GM12878 (cell line): Measurements from ENCODE around the gene FGD3. TPM values are rescaled to one million over a fixed set of nuclear protein-coding genes. Genes with fewer than 3 reads are reported as not detected.

Experiments
- ATAC-seq: fragments of 200-7000 bp; cut with Tn5 transposase; 3 replicates; pipeline ENCODE4 v1.9.1; 2020; ENCODE audit warnings: mild to moderate bottlenecking, moderate library complexity
- BruUV-seq: library from RNA; stranded (reverse); fragments of 400-500 nt; replicated peaks from 2 replicates; lab custom pipeline; 2021; lab: Mats Ljungman, UMichigan
- CTCF ChIA-PET: fragments of 300-600 bp; sonication (Branson Sonifier 250); formaldehyde crosslinking; extraction: SDS; loops from one replicate; lab custom pipeline; 2021; ENCODE audit warnings: inconsistent platforms; lab: Yijun Ruan, JAX
- POLR2A ChIA-PET: fragments of 350-600 bp; formaldehyde crosslinking; extraction: SDS; loops from one replicate; lab custom pipeline; 2021; ENCODE audit warnings: inconsistent platforms; lab: Charles Lee
- RAD21 ChIA-PET: fragments of 300-600 bp; sonication (Branson Sonifier 250); formaldehyde crosslinking; loops from one replicate; lab custom pipeline; 2023; ENCODE audit warnings: antibody characterized with exemption; ENCODE audit not compliant: unreplicated experiment; lab: Charles Lee
- SMC1A ChIA-PET: fragments of 300-600 bp; sonication (Branson Sonifier 250); formaldehyde crosslinking; loops from one replicate; lab custom pipeline; 2023; ENCODE audit not compliant: unreplicated experiment, uncharacterized antibody; lab: Charles Lee
- DNase-seq: peaks from one replicate; pipeline ENCODE4 v3.0.0-alpha.2; 2011; ENCODE audit warnings: low read depth, low spot score
- FAIRE-seq: peaks from 3 replicates; lab custom pipeline; 2011; peaks lifted over from hg19 to GRCh38; lab: Jason Lieb, UNC
- H2AFZ ChIP-seq: 2 replicates; pipeline ENCODE4 v1.6.0; 2011; ENCODE audit warnings: low read depth, low read length, control low read depth; ENCODE audit not compliant: control insufficient read depth
- H3K27ac ChIP-seq: 2 replicates; pipeline ENCODE4 v1.5.1; 2011; ENCODE audit warnings: control low read depth; ENCODE audit not compliant: control insufficient read depth, insufficient read depth
- H3K27me3 ChIP-seq, 2 experiments: replicated peaks in 1 of 2; 2 replicates each; pipeline versions ENCODE4 v1.6.0 to v1.6.1; 2011; ENCODE audit warnings: low read length in 1 of 2; ENCODE audit not compliant: control insufficient read depth in 2 of 2, insufficient read depth in 2 of 2
- H3K36me3 ChIP-seq, 2 experiments: 2 replicates each; pipeline ENCODE4 v1.5.1; 2011; ENCODE audit warnings: low read length in 1 of 2; ENCODE audit not compliant: control insufficient read depth in 2 of 2, insufficient read depth in 2 of 2
- H3K4me1 ChIP-seq: 2 replicates; pipeline ENCODE4 v1.6.1; 2011; ENCODE audit warnings: mild to moderate bottlenecking, low read length, moderate library complexity, mixed read lengths; ENCODE audit not compliant: control insufficient read depth, insufficient read depth
- H3K4me2 ChIP-seq: 2 replicates; pipeline ENCODE4 v1.6.0; 2011; ENCODE audit warnings: control low read depth; ENCODE audit not compliant: control insufficient read depth, insufficient read depth
- H3K4me3 ChIP-seq: fragments of 200-600 bp; sonication (generic); 2 replicates; pipeline ENCODE4 v1.5.1; 2016
- H3K79me2 ChIP-seq: 2 replicates; pipeline ENCODE4 v1.6.0; 2011; ENCODE audit warnings: low read length; ENCODE audit not compliant: control insufficient read depth, insufficient read depth
- H3K9ac ChIP-seq: 2 replicates; pipeline ENCODE4 v1.8.0; 2011; ENCODE audit warnings: low read length, control low read depth, mixed read lengths; ENCODE audit not compliant: control insufficient read depth, insufficient read depth
- H3K9me3 ChIP-seq: replicated peaks from 3 replicates; pipeline ENCODE4 v1.5.1; 2011; ENCODE audit warnings: mild to moderate bottlenecking, low read length; ENCODE audit not compliant: control insufficient read depth, insufficient read depth
- H4K20me1 ChIP-seq: 2 replicates; pipeline ENCODE4 v1.6.0; 2011; ENCODE audit not compliant: control insufficient read depth, insufficient read depth
- ATF7 ChIP-seq: fragments of 450-650 bp; IDR thresholded peaks from 2 replicates; pipeline ENCODE4 v1.6.1; 2016; ENCODE audit warnings: low read depth, mild to moderate bottlenecking
- EZH2 ChIP-seq: IDR thresholded peaks from 2 replicates; pipeline ENCODE4 v1.6.1; 2012; ENCODE audit warnings: low read depth, mild to moderate bottlenecking, control low read depth, inconsistent platforms, low read length, borderline replicate concordance; ENCODE audit not compliant: control insufficient read depth
- FOS ChIP-seq: IDR thresholded peaks from 3 replicates; pipeline ENCODE4 v1.6.1; 2011; ENCODE audit warnings: borderline replicate concordance; ENCODE audit not compliant: insufficient read length; ENCODE audit errors: extremely low read depth
- FOXM1 ChIP-seq: IDR thresholded peaks from 2 replicates; pipeline ENCODE4 v1.6.1; 2012; ENCODE audit warnings: low read depth, mild to moderate bottlenecking, inconsistent platforms, low read length, moderate library complexity
- GATAD2B ChIP-seq: fragments of 450-650 bp; conservative IDR thresholded peaks from 2 replicates; pipeline ENCODE4 v1.6.1; 2017; ENCODE audit warnings: low read depth, mild to moderate bottlenecking, moderate library complexity
- LARP7 ChIP-seq: fragments of 450-650 bp; IDR thresholded peaks from 2 replicates; pipeline ENCODE4 v1.6.1; 2017; ENCODE audit warnings: mild to moderate bottlenecking
- NBN ChIP-seq: fragments of 450-650 bp; IDR thresholded peaks from 2 replicates; pipeline ENCODE4 v1.6.1; 2016
- PML ChIP-seq: IDR thresholded peaks from 2 replicates; pipeline ENCODE4 v1.6.1; 2012; ENCODE audit warnings: low read length, inconsistent platforms
- TAF1 ChIP-seq: IDR thresholded peaks from 2 replicates; pipeline ENCODE4 v1.6.1; 2011; ENCODE audit warnings: mild to moderate bottlenecking, low read depth, low read length, borderline replicate concordance
- TARDBP ChIP-seq: IDR thresholded peaks from 2 replicates; pipeline ENCODE4 v1.6.1; 2016; ENCODE audit warnings: borderline replicate concordance
- ZNF274 ChIP-seq: IDR thresholded peaks from one replicate; pipeline ENCODE4 v1.8.0; 2011; ENCODE audit not compliant: insufficient read length, insufficient read depth
- WGBS: methylation state at CpG from one replicate; pipeline ENCODE4 v1.1.6; 2016; ENCODE audit warnings: low lambda C conversion rate; ENCODE audit not compliant: insufficient replicate concordance, insufficient coverage; ENCODE audit errors: missing lambda C conversion rate; 5-methylcytosine and 5-hydroxymethylcytosine counted together
- in situ Hi-C: fragments of 300-500 bp; cut with MboI; formaldehyde crosslinking; loops from 9 replicates; pipeline ENCODE4 v1.14.3; 2018; ENCODE audit warnings: mixed read lengths
- intact Hi-C: fragments of 100-400 bp; cut with micrococcal nuclease; formaldehyde crosslinking; loops from one replicate; pipeline ENCODE4 v1.14.2; 2022; ENCODE audit not compliant: unreplicated experiment
- polyA plus RNA-seq, 11 experiments: library from polyadenylated mRNA; depleted of rRNA in 4 of 11; unstranded in 6 of 11; stranded (reverse) in 5 of 11; fragments of >200 nt; fragmentation: Nextera tagmentation in 4 of 11; fragmentation: Illumina TruSeq in 1 of 11; extraction: Ambion mirVana in 4 of 11; extraction: Trizol in 1 of 11; gene quantifications; 1 replicate in 1 of 11; 2 replicates in 10 of 11; pipeline versions ENCODE4 v1.2.1 to v1.2.3, GENCODE V29; 2011 to 2016; ENCODE audit warnings: inconsistent platforms in 2 of 11, missing spikeins in 2 of 11, low read depth in 1 of 11
- total RNA-seq, 4 experiments: library from RNA; depleted of rRNA in 3 of 4; stranded (reverse); fragments of >200 nt in 3 of 4; fragmentation: Illumina TruSeq in 1 of 4; extraction: Trizol in 1 of 4; gene quantifications; 2 replicates each; pipeline versions ENCODE4 v1.2.1 to v1.2.3, GENCODE V29; 2013 to 2021
- TF ChIP-seq, protein P1 (sequence below): fragments of 450-650 bp; IDR thresholded peaks from 2 replicates; pipeline ENCODE4 v1.6.1; 2017; ENCODE audit warnings: antibody characterized with exemption, mild to moderate bottlenecking, moderate library complexity
- TF ChIP-seq, protein P2 (sequence below): fragments of 450-650 bp; IDR thresholded peaks from 2 replicates; pipeline ENCODE4 v1.6.1; 2016; ENCODE audit warnings: mild to moderate bottlenecking, moderate library complexity, borderline replicate concordance

FGD3 gene
- total and polyA plus RNA-seq, 10 of the 15 experiments (the other 5 are each of a cell fraction or from before 2014, with no cell fraction given) = 0.26 to 18.1 (median 12.4) TPM

DNA sequence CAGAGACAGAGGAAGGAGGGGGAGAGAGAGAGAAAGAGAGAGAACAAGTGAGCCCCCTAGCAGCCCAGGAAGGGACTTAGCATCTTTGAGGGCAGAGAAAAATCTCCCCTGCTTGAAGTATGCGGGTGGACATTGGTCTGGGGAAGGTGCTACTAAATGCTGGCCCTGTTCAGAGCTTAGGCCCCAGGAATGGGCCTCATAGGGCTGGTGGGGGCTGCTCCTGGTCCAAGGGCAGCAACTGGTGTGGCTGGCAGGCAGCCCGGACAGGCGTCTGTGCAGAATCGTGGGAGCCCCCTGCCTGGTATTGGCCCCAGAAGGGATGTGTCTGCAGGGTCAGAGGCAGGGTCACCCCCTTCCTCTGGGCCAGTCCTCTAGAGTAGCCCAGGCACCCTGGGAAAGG lies 63.4 kb downstream of the FGD3 start:
- Histone ChIP-seq H3K27ac (no peak overlapping the region), H2AFZ (no peak overlapping the region), H3K79me2 (no peaks in the 10 kb centered on the region), H3K9ac (no peak overlapping the region), H4K20me1 (no peaks in the 10 kb centered on the region), H3K4me2 (no peak overlapping the region), H3K4me3 (no peak overlapping the region), H3K36me3 (peaks cover 11 to 28% of the 10 kb centered on the region in 2 experiments; a peak in 3 of 4 replicates), H3K4me1 (no peaks in the 10 kb centered on the region), H3K9me3 (no peaks in the 10 kb centered on the region), H3K27me3 (no peaks in the 10 kb centered on the region)
- FAIRE-seq = no peak
- no peak for DNase-seq
- ChIA-PET CTCF (interaction anchor here (1.1 kb wide), 1 partner anchor 98 kb away, joined by 4 read pairs; no protein-coding TSS in a partner anchor), POLR2A (no interaction called here), RAD21 (no interaction called here), SMC1A (no interaction called here)
- in situ Hi-C loops = no loop called here
- intact Hi-C loops = no loop called here
- no TSS peak for BruUV-seq
- WGBS = 100% methylated on average over 2 of the region's 4 CpGs
- TF ChIP-seq GATAD2B (no peak), ZNF274 (no peak), FOS (no peak), ATF7 (no peak), LARP7 (no peak), NBN (no peak), EZH2 (no peak)
- ATAC-seq = no peak

DNA sequence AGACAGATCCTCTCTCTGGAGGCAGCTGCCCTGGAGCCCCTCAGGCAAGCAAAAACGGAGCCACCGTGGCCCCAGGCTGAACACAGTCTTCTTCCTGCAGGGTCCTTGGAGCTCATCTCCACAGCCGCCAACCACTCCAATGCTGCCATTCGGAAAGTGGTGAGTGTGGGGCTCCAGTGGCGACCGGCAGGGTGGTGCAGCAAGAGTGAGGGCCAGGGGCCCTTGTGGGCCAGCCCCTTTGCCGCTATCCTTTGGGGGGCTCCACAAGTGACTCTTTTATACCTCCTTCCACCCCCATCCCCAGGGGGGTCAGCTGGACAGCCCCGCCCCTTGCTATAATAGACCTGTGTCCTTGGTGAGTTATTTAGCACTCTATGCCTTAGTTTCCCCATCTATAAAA lies 63.8 kb downstream of the FGD3 start:
- POLR2A ChIA-PET = no interaction called here
- Histone ChIP-seq H2AFZ (no peak overlapping the region), H3K27ac (no peak overlapping the region), H3K36me3 (peaks cover 7 to 28% of the 10 kb centered on the region in 2 experiments; a peak in 3 of 4 replicates), H3K9ac (no peak overlapping the region), H3K4me2 (no peak overlapping the region), H4K20me1 (no peaks in the 10 kb centered on the region), H3K4me1 (no peaks in the 10 kb centered on the region), H3K4me3 (no peak overlapping the region), H3K27me3 (no peaks in the 10 kb centered on the region), H3K79me2 (no peaks in the 10 kb centered on the region), H3K9me3 (no peaks in the 10 kb centered on the region)
- CTCF ChIA-PET = no interaction called here
- SMC1A ChIA-PET = no interaction called here
- DNase-seq (no peak), FAIRE-seq (no peak), ATAC-seq (no peak)
- intact Hi-C loops (no loop called here), in situ Hi-C loops (no loop called here)
- RAD21 ChIA-PET = no interaction called here
- WGBS = 93% methylated on average over 8 of the region's 8 CpGs
- no TSS peak for BruUV-seq
- TF ChIP-seq GATAD2B = no peak
- TF ChIP-seq TAF1 = no peak
- no peak for TF ChIP-seq TARDBP
- TF ChIP-seq, protein P1, sequence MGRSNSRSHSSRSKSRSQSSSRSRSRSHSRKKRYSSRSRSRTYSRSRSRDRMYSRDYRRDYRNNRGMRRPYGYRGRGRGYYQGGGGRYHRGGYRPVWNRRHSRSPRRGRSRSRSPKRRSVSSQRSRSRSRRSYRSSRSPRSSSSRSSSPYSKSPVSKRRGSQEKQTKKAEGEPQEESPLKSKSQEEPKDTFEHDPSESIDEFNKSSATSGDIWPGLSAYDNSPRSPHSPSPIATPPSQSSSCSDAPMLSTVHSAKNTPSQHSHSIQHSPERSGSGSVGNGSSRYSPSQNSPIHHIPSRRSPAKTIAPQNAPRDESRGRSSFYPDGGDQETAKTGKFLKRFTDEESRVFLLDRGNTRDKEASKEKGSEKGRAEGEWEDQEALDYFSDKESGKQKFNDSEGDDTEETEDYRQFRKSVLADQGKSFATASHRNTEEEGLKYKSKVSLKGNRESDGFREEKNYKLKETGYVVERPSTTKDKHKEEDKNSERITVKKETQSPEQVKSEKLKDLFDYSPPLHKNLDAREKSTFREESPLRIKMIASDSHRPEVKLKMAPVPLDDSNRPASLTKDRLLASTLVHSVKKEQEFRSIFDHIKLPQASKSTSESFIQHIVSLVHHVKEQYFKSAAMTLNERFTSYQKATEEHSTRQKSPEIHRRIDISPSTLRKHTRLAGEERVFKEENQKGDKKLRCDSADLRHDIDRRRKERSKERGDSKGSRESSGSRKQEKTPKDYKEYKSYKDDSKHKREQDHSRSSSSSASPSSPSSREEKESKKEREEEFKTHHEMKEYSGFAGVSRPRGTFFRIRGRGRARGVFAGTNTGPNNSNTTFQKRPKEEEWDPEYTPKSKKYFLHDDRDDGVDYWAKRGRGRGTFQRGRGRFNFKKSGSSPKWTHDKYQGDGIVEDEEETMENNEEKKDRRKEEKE = no peak
- TF ChIP-seq, protein P2, sequence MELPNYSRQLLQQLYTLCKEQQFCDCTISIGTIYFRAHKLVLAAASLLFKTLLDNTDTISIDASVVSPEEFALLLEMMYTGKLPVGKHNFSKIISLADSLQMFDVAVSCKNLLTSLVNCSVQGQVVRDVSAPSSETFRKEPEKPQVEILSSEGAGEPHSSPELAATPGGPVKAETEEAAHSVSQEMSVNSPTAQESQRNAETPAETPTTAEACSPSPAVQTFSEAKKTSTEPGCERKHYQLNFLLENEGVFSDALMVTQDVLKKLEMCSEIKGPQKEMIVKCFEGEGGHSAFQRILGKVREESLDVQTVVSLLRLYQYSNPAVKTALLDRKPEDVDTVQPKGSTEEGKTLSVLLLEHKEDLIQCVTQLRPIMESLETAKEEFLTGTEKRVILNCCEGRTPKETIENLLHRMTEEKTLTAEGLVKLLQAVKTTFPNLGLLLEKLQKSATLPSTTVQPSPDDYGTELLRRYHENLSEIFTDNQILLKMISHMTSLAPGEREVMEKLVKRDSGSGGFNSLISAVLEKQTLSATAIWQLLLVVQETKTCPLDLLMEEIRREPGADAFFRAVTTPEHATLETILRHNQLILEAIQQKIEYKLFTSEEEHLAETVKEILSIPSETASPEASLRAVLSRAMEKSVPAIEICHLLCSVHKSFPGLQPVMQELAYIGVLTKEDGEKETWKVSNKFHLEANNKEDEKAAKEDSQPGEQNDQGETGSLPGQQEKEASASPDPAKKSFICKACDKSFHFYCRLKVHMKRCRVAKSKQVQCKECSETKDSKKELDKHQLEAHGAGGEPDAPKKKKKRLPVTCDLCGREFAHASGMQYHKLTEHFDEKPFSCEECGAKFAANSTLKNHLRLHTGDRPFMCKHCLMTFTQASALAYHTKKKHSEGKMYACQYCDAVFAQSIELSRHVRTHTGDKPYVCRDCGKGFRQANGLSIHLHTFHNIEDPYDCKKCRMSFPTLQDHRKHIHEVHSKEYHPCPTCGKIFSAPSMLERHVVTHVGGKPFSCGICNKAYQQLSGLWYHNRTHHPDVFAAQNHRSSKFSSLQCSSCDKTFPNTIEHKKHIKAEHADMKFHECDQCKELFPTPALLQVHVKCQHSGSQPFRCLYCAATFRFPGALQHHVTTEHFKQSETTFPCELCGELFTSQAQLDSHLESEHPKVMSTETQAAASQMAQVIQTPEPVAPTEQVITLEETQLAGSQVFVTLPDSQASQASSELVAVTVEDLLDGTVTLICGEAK = no peak
- TF ChIP-seq FOXM1 = no peak
- TF ChIP-seq PML = no peak
